ENCODE data around the gene PRPF18. TPM values are rescaled to one million over a fixed set of nuclear protein-coding genes. Genes with fewer than 3 reads are reported as not detected.

Gene PRPF18
- total and polyA plus RNA-seq, 2 donors (not counting 1 experiment from before 2014, with no cell fraction given), result 28.8 to 30.1 TPM

- Histone ChIP-seq H2AFZ (ENCODE audit: low read length) (no peak overlapping the region), H3K27ac (ENCODE audit: insufficient read depth, low read length) (no peak overlapping the region), H3K27me3 (ENCODE audit: control insufficient read depth, insufficient read depth, low read length) (no peaks in the 10 kb centered on the region), H4K20me1 (ENCODE audit: control insufficient read depth, extremely low read depth, insufficient read depth, low read length) (no peaks in the 10 kb centered on the region), H3K36me3 (ENCODE audit: control insufficient read depth, insufficient read depth, low read length) (peaks cover 28% of the 10 kb centered on the region), H3K9me3 (ENCODE audit: control insufficient read depth, insufficient read depth, low read depth, low read length) (no peaks in the 10 kb centered on the region), H3K79me2 (ENCODE audit: control insufficient read depth, insufficient read depth, low read length) (peaks cover 3% of the 10 kb centered on the region), H3K4me1 (ENCODE audit: control insufficient read depth, extremely low read depth, insufficient read depth, low read length) (no peaks in the 10 kb centered on the region), H3K4me3 (replicated peaks in 1 of 4; ENCODE audit: control extremely low read depth in 1 of 4, insufficient read depth in 1 of 4, low read depth in 3 of 4, low read length in 4 of 4) (no peak overlapping the region), H3K9ac (ENCODE audit: insufficient read depth, low read length) (no peak overlapping the region), H3K4me2 (ENCODE audit: extremely low read depth, insufficient read depth, low read length) (no peak overlapping the region)
- no peak for DNase-seq (ENCODE audit: low read depth in 2 of 2)
- TF ChIP-seq, protein P1, sequence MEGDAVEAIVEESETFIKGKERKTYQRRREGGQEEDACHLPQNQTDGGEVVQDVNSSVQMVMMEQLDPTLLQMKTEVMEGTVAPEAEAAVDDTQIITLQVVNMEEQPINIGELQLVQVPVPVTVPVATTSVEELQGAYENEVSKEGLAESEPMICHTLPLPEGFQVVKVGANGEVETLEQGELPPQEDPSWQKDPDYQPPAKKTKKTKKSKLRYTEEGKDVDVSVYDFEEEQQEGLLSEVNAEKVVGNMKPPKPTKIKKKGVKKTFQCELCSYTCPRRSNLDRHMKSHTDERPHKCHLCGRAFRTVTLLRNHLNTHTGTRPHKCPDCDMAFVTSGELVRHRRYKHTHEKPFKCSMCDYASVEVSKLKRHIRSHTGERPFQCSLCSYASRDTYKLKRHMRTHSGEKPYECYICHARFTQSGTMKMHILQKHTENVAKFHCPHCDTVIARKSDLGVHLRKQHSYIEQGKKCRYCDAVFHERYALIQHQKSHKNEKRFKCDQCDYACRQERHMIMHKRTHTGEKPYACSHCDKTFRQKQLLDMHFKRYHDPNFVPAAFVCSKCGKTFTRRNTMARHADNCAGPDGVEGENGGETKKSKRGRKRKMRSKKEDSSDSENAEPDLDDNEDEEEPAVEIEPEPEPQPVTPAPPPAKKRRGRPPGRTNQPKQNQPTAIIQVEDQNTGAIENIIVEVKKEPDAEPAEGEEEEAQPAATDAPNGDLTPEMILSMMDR (conservative IDR thresholded peaks at IDR 0.05 in 1 of 2, IDR thresholded peaks at IDR 0.05 in 1 of 2; ENCODE audit: low read depth in 1 of 2, low read length in 2 of 2), result no peak
- TF ChIP-seq EZH2 (IDR thresholded peaks at IDR 0.05; ENCODE audit: low read length, missing control alignments), result no peak
Measured at GRCh38 chr10:13668126-13668525, 81.4 kb downstream of the PRPF18 start.

DNA sequence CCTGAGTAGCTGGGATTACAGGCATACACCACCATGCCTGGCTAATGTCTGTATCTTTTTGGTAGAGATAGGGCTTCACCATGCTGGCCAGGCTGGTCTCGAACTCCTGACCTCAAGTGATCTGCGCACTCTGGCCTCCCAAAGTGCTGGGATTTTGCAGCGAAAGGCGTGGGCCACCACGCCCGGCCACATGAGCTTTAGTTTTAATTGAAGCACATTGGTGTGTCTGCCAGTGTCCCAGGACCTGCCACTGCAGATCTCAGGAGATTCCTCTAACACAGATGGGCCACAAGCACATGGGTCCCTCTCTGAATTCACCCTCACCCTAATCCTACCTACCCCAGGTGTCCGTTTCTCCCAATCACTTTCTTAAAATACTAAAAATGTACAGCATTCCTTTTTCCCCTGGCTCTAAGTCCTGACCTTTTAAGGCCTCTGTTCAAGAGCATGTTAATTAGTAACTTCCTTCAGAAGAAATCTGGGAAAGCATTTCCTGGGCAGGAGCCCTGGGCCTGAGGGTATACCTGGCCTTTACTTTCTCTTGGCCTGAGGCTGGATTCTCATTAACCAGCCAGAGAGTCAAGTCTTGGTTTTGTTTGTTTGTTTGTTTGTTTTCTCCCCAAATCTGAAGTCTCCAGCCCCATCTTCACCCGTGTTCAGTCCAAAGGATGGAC is 82.6 kb downstream of the PRPF18 start:
- Histone ChIP-seq H3K9me3 (ENCODE audit: control insufficient read depth, insufficient read depth, low read depth, low read length) (no peaks in the 10 kb centered on the region), H3K27ac (ENCODE audit: insufficient read depth, low read length) (no peak overlapping the region), H3K9ac (ENCODE audit: insufficient read depth, low read length) (no peak overlapping the region), H3K36me3 (ENCODE audit: control insufficient read depth, insufficient read depth, low read length) (peaks cover 28% of the 10 kb centered on the region), H2AFZ (ENCODE audit: low read length) (no peak overlapping the region), H4K20me1 (ENCODE audit: control insufficient read depth, extremely low read depth, insufficient read depth, low read length) (no peaks in the 10 kb centered on the region), H3K4me2 (ENCODE audit: extremely low read depth, insufficient read depth, low read length) (no peak overlapping the region), H3K4me3 (replicated peaks in 1 of 4; ENCODE audit: control extremely low read depth in 1 of 4, insufficient read depth in 1 of 4, low read depth in 3 of 4, low read length in 4 of 4) (no peak overlapping the region), H3K27me3 (ENCODE audit: control insufficient read depth, insufficient read depth, low read length) (no peaks in the 10 kb centered on the region), H3K79me2 (ENCODE audit: control insufficient read depth, insufficient read depth, low read length) (peaks cover 3% of the 10 kb centered on the region), H3K4me1 (ENCODE audit: control insufficient read depth, extremely low read depth, insufficient read depth, low read length) (no peaks in the 10 kb centered on the region)
- no peak for TF ChIP-seq EZH2 (IDR thresholded peaks at IDR 0.05; ENCODE audit: low read length, missing control alignments)
- TF ChIP-seq, protein P1 (conservative IDR thresholded peaks at IDR 0.05 in 1 of 2, IDR thresholded peaks at IDR 0.05 in 1 of 2; ENCODE audit: low read depth in 1 of 2, low read length in 2 of 2), result no peak
- DNase-seq (ENCODE audit: low read depth in 2 of 2), result no peak

GRCh38 chr10:13669901-13670300 is 83.1 kb downstream of the PRPF18 start:
- H3K9me3 ChIP-seq (ENCODE audit: control insufficient read depth, insufficient read depth, low read depth, low read length), result no peaks in the 10 kb centered on the region
- H4K20me1 ChIP-seq (ENCODE audit: control insufficient read depth, extremely low read depth, insufficient read depth, low read length), result no peaks in the 10 kb centered on the region
- H3K4me1 ChIP-seq (ENCODE audit: control insufficient read depth, extremely low read depth, insufficient read depth, low read length), result no peaks in the 10 kb centered on the region
- H3K4me2 ChIP-seq (ENCODE audit: extremely low read depth, insufficient read depth, low read length), result no peak overlapping the region
- no peak overlapping the region for H3K9ac ChIP-seq (ENCODE audit: insufficient read depth, low read length)
- no peak for DNase-seq (ENCODE audit: low read depth in 2 of 2)
- no peak overlapping the region for H3K4me3 ChIP-seq (replicated peaks in 1 of 4; ENCODE audit: control extremely low read depth in 1 of 4, insufficient read depth in 1 of 4, low read depth in 3 of 4, low read length in 4 of 4)
- H2AFZ ChIP-seq (ENCODE audit: low read length), result no peak overlapping the region
- no peak overlapping the region for H3K27ac ChIP-seq (ENCODE audit: insufficient read depth, low read length)
- no peaks in the 10 kb centered on the region for H3K27me3 ChIP-seq (ENCODE audit: control insufficient read depth, insufficient read depth, low read length)
- H3K79me2 ChIP-seq (ENCODE audit: control insufficient read depth, insufficient read depth, low read length), result peaks cover 5% of the 10 kb centered on the region
- TF ChIP-seq, protein P1 (conservative IDR thresholded peaks at IDR 0.05 in 1 of 2, IDR thresholded peaks at IDR 0.05 in 1 of 2; ENCODE audit: low read depth in 1 of 2, low read length in 2 of 2), result no peak
- no peak for TF ChIP-seq EZH2 (IDR thresholded peaks at IDR 0.05; ENCODE audit: low read length, missing control alignments)
- peaks cover 33% of the 10 kb centered on the region for H3K36me3 ChIP-seq (ENCODE audit: control insufficient read depth, insufficient read depth, low read length)

All from fibroblast of lung (primary cell).